ENCODE data around the gene ATXN2L.
"Not testable (repeated sequence)": the region's sequence is repeated elsewhere in the genome, so short reads cannot be mapped to it uniquely, and the experiment has no call there.

Gene ATXN2L

DNA sequence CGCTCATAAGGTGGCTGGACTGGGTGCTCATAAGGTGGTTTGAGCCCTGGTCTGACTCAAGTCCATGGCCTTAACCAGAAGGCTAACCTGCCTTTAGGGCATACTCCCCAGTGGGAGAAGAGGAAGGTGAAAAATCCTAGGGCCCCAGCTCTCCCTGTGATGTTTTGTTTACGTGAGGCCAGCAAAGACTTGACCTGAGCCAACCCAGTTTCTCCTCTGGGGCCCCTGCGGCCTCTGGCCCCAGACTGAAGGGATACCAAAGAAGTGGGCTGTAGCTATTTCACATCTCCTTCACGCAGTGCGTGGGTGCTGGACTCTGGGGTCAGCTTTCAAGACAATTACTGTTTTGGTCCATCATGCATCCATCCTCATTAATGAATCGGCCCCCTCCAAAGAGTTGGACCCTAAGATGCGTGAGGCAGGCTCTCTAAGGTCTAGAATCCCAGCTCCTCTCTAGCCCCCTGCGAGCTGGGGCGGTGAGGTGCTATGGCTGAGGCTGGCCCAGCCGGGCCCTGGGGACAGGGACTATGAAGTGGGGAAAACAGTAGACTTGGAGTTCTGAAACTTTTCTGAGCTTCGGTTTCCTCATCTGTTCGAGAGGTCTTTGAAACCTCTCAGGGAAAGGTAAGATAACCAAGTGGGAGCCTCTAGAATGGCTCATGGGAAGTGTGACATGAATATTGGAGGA, 42.3 kb downstream of the ATXN2L start:
- Histone ChIP-seq H3K36me3 (peaks cover 29 to 46% (median 32%) of the 10 kb centered on the region in 3 donors), H3K4me3 (peak overlapping the region; percentile 87 to 97), H3K27ac (peak overlapping the region in 1 of 2 donors; percentile 94), H3K27me3 (no peaks in the 10 kb centered on the region), H3K9me3 (no peaks in the 10 kb centered on the region), H3K4me1 (peaks cover 0 to 32% (median 16%) of the 10 kb centered on the region in 4 donors)
- DNase-seq, result no peak
- intact Hi-C loops (cut with DNase I; ENCODE audit: low total_unique reads), result loop anchor here (5.0 kb wide), 1 partner anchor 57 kb away; no protein-coding TSS in a partner anchor
- TF ChIP-seq CTCF (IDR thresholded peaks at IDR 0.05), result no peak

GRCh38 chr16:28865722-28866453, 43.1 kb downstream of the ATXN2L start:
- H3K27ac ChIP-seq, result no peak overlapping the region
- no peak for DNase-seq

DNA sequence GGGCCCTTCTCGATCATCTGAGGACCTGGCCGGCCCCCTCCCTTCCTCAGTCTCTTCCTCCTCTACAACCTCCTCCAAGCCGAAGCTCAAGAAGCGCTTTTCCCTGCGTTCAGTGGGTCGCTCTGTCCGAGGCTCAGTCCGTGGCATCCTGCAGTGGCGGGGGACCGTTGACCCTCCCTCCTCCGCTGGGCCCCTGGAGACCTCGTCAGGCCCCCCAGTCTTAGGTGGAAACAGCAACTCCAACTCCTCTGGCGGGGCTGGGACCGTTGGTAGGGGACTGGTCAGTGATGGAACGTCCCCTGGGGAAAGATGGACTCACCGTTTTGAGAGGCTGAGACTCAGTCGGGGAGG, 43.6 kb downstream of the ATXN2L start:
- intact Hi-C loops (cut with DNase I; ENCODE audit: low total_unique reads), result loop anchor here (5.0 kb wide), 1 partner anchor 56 kb away; no protein-coding TSS in a partner anchor
- no peak for DNase-seq
- no peak overlapping the region for H3K4me3 ChIP-seq
- TF ChIP-seq CTCF (IDR thresholded peaks at IDR 0.05), result no peak
- H3K4me1 ChIP-seq, result peaks cover 0 to 32% (median 16%) of the 10 kb centered on the region in 4 donors
- no peaks in the 10 kb centered on the region for H3K27me3 ChIP-seq
- H3K9me3 ChIP-seq, result no peaks in the 10 kb centered on the region
- H3K36me3 ChIP-seq, result peaks cover 42 to 59% (median 45%) of the 10 kb centered on the region in 3 donors
- no peak overlapping the region for H3K27ac ChIP-seq

More at GRCh38 chr16:28865722-28866453, 43.1 kb downstream of the ATXN2L start:
- intact Hi-C loops (cut with DNase I; ENCODE audit: low total_unique reads), result loop anchor here (5.0 kb wide), 1 partner anchor 56 kb away; no protein-coding TSS in a partner anchor
- peaks cover 37 to 54% (median 40%) of the 10 kb centered on the region in 3 donors for H3K36me3 ChIP-seq
- peaks cover 0 to 32% (median 16%) of the 10 kb centered on the region in 4 donors for H3K4me1 ChIP-seq
- no peak for TF ChIP-seq CTCF (IDR thresholded peaks at IDR 0.05)
- H3K27me3 ChIP-seq, result no peaks in the 10 kb centered on the region
- H3K4me3 ChIP-seq, result no peak overlapping the region
- no peaks in the 10 kb centered on the region for H3K9me3 ChIP-seq

DNA sequence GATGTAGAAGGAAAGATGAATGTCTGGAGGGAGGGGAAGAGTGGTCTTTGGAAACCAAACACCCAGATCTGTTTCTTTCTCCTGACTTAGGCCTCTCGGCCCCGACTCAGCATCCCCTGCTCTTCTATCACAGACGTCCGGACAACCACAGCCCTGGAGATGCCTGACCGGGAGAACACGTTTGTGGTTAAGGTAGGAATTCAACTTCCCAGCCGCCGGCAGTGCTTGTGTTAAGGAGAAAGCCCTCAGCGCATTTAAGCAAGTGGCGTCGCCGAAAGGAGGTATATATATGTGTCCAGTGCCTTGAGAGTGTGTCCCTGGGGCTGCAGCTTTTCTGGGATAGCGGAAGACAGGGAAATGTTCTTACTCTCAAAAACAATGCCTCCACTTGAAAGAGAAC, 44.4 kb downstream of the ATXN2L start:
- Histone ChIP-seq H3K27me3 (no peaks in the 10 kb centered on the region), H3K4me1 (peaks cover 0 to 29% (median 16%) of the 10 kb centered on the region in 4 donors), H3K4me3 (no peak overlapping the region), H3K9me3 (no peaks in the 10 kb centered on the region), H3K36me3 (peaks cover 50 to 67% (median 53%) of the 10 kb centered on the region in 3 donors), H3K27ac (no peak overlapping the region)
- DNase-seq, result no peak
- intact Hi-C loops (cut with DNase I; ENCODE audit: low total_unique reads), result loop anchor here (5.0 kb wide), 1 partner anchor 55 kb away; no protein-coding TSS in a partner anchor
- no peak for TF ChIP-seq CTCF (IDR thresholded peaks at IDR 0.05)

DNA sequence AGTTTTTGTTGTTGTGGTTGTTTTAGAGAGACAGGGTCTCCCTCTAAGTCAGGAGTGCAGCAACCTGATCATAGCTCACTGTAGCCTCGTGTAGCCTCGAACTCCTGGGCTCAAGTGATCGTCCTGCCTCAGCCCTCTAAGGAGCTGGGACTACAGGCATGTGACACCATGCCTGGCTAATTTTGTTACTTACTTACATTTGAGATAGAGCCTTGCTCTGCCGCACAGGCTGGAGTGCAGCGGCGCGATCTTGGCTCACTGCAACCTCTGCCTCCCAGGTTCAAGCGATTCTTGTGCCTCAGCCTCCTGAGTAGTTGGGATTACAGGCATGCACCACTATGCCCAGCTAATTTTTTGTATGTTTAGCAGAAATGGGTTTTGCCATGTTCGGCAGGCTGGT, 44.8 kb downstream of the ATXN2L start:
- H3K36me3 ChIP-seq, result peaks cover 54 to 71% (median 57%) of the 10 kb centered on the region in 3 donors
- H3K27ac ChIP-seq, H3K27me3 ChIP-seq, H3K4me3 ChIP-seq, H3K9me3 ChIP-seq, DNase-seq: not testable (repeated sequence)
- H3K4me1 ChIP-seq, result peaks cover 0 to 25% (median 14%) of the 10 kb centered on the region in 4 donors
- intact Hi-C loops (cut with DNase I; ENCODE audit: low total_unique reads), result loop anchor here (5.0 kb wide), 1 partner anchor 55 kb away; no protein-coding TSS in a partner anchor

DNA sequence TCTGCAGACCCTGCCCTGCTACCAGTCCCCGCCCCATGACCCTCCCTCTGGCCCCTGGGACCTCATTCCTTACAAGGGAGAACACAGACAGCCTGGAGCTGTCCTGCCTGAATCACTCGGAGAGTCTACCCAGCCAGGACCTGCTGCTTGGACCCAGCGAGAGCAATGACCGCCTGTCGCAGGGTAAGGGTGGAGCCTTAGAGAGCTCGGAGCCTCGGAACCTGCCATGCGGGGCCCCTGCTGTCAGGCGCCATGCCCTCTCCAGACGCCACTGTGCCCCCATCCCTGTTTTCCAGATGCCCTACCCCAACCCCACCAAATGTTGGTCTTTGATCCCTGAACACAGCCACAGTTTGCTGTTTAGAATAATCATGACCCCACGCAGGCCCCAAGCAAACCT, 46.4 kb downstream of the ATXN2L start:
- intact Hi-C loops (cut with DNase I; ENCODE audit: low total_unique reads), result loop anchor here (5.0 kb wide), 1 partner anchor 53 kb away; no protein-coding TSS in a partner anchor
- Histone ChIP-seq H3K36me3 (peaks cover 55 to 87% (median 70%) of the 10 kb centered on the region in 3 donors), H3K27me3 (no peaks in the 10 kb centered on the region), H3K4me3 (no peak overlapping the region), H3K4me1 (peaks cover 0 to 21% (median 11%) of the 10 kb centered on the region in 4 donors), H3K27ac (no peak overlapping the region), H3K9me3 (no peaks in the 10 kb centered on the region)
- DNase-seq, result no peak
- TF ChIP-seq CTCF (IDR thresholded peaks at IDR 0.05), result no peak
